Small intestine (tissue), 7 donors: Measurements from ENCODE around the gene IFT80. TPM values are rescaled to one million over a fixed set of nuclear protein-coding genes. Genes with fewer than 3 reads are reported as not detected.
A peak's percentile ranks its signal among the peaks of the same experiment; 100 is the strongest.

Experiments used
- DNase-seq, 2 donors: peaks; one replicate each; pipeline versions ENCODE4 v3.0.0 to v3.0.0-alpha.2; 2013
- FAIRE-seq: peaks from 2 replicates; lab custom pipeline; 2012; peaks lifted over from hg19 to GRCh38; lab: Jason Lieb, UNC
- H3K27ac ChIP-seq, 3 donors: one replicate each; pipeline ENCODE4 v1.5.1; 2013; ENCODE audit warnings: low read length in 2 of 3, mild to moderate bottlenecking in 2 of 3, control low read depth in 1 of 3, inconsistent platforms in 1 of 3, low read depth in 1 of 3, moderate library complexity in 1 of 3
- H3K27me3 ChIP-seq, 3 donors: one replicate each; pipeline ENCODE4 v1.6.1; 2013; ENCODE audit warnings: low read length in 3 of 3, inconsistent platforms in 1 of 3; ENCODE audit not compliant: control insufficient read depth in 3 of 3, insufficient read depth in 3 of 3
- H3K36me3 ChIP-seq, 3 donors: one replicate each; pipeline ENCODE4 v1.6.1; 2013; ENCODE audit warnings: low read length in 3 of 3, inconsistent platforms in 1 of 3, low read depth in 1 of 3, mild to moderate bottlenecking in 1 of 3, moderate library complexity in 1 of 3; ENCODE audit not compliant: control insufficient read depth in 3 of 3, insufficient read depth in 2 of 3
- H3K4me1 ChIP-seq, 3 donors: one replicate each; pipeline ENCODE4 v1.6.1; 2013; ENCODE audit warnings: low read length in 2 of 3, inconsistent platforms in 1 of 3, low read depth in 1 of 3, mild to moderate bottlenecking in 1 of 3, moderate library complexity in 1 of 3; ENCODE audit not compliant: control insufficient read depth in 3 of 3, insufficient read depth in 2 of 3
- H3K4me3 ChIP-seq, 3 donors: one replicate each; pipeline ENCODE4 v1.5.1; 2013; ENCODE audit warnings: low read length in 3 of 3, control low read depth in 1 of 3, inconsistent platforms in 1 of 3, low read depth in 1 of 3, mild to moderate bottlenecking in 1 of 3, moderate library complexity in 1 of 3
- H3K9me3 ChIP-seq, 2 donors: one replicate each; pipeline ENCODE4 v1.6.1; 2013; ENCODE audit warnings: low read depth in 1 of 2, low read length in 1 of 2; ENCODE audit not compliant: control insufficient read depth in 2 of 2, insufficient read depth in 1 of 2
- WGBS, 3 donors: extraction: QIAGEN DNeasy Blood & Tissue Kit; methylation state at CpG; one replicate each; pipeline ENCODE4 v1.1.7; 2013; 5-methylcytosine and 5-hydroxymethylcytosine counted together
- polyA plus RNA-seq, 4 donors: library from polyadenylated mRNA; stranded (reverse) in 3 of 4; unstranded in 1 of 4; fragments of 200-250 nt in 3 of 4; fragments of 120-200 nt in 1 of 4; gene quantifications; one replicate each; pipeline versions ENCODE4 v1.2.1 to v1.2.3, GENCODE V29; 2013
- donor health status: healthy with polysubstance abuse.
- donor health status: control.
- donor health status: control.
- donor health status: Bipolar disorder and iron deficiency.
- donor health status: healthy.

The IFT80 gene
- polyA plus RNA-seq, 4 donors = 3.8 to 24.1 (median 6.3) TPM

- FAIRE-seq = no peak
- no peak overlapping the region for H3K4me3 ChIP-seq
- no peaks in the 10 kb centered on the region for H3K36me3 ChIP-seq
Measured at GRCh38 chr3:160217675-160218074, 181.3 kb downstream of the IFT80 start.

GRCh38 chr3:160213191-160213590 lies 185.8 kb downstream of the IFT80 start:
- 77 to 85% (median 81%) methylated on average over 1 of the region's 1 CpG for WGBS, 3 donors
- FAIRE-seq (no peak), DNase-seq (no peak)
- Histone ChIP-seq H3K36me3 (no peaks in the 10 kb centered on the region), H3K4me3 (no peak overlapping the region), H3K27me3 (no peaks in the 10 kb centered on the region), H3K4me1 (no peaks in the 10 kb centered on the region), H3K9me3 (no peaks in the 10 kb centered on the region), H3K27ac (no peak overlapping the region)

More at GRCh38 chr3:160217675-160218074, 181.3 kb downstream of the IFT80 start:
- no peaks in the 10 kb centered on the region for H3K9me3 ChIP-seq
- no peak overlapping the region for H3K27ac ChIP-seq
- peaks cover 0 to 4% (median 0%) of the 10 kb centered on the region in 3 donors for H3K27me3 ChIP-seq
- no peak for DNase-seq
- WGBS, 3 donors = 74 to 82% (median 81%) methylated on average over 4 of the region's 4 CpGs
- H3K4me1 ChIP-seq = no peaks in the 10 kb centered on the region

- Histone ChIP-seq H3K27me3 (no peaks in the 10 kb centered on the region), H3K4me3 (no peak overlapping the region), H3K9me3 (no peaks in the 10 kb centered on the region), H3K4me1 (no peaks in the 10 kb centered on the region), H3K27ac (no peak overlapping the region), H3K36me3 (no peaks in the 10 kb centered on the region)
- no peak for FAIRE-seq
- peak; percentile 46 to 57 for DNase-seq
- WGBS, 3 donors = 39 to 60% (median 45%) methylated on average over 1 of the region's 1 CpG
Measured at GRCh38 chr3:160210799-160211221, 188.2 kb downstream of the IFT80 start.

GRCh38 chr3:160210341-160210740 lies 188.7 kb downstream of the IFT80 start:
- FAIRE-seq (no peak), DNase-seq (no peak)
- no peaks in the 10 kb centered on the region for H3K4me1 ChIP-seq
- H3K27ac ChIP-seq = no peak overlapping the region
- H3K9me3 ChIP-seq = no peaks in the 10 kb centered on the region
- no peaks in the 10 kb centered on the region for H3K27me3 ChIP-seq
- WGBS, 3 donors = 91 to 94% (median 94%) methylated on average over 1 of the region's 1 CpG
- no peaks in the 10 kb centered on the region for H3K36me3 ChIP-seq
- no peak overlapping the region for H3K4me3 ChIP-seq

Other genes starting within 250 kb of the IFT80 start
- under 1 TPM in 3 of 4 donors, not detected in 1; 0.54 to 0.92 (median 0.86) TPM for gene C3orf80, start 173.8 kb downstream of the IFT80 start, polyA plus RNA-seq
- 10 to 100 TPM; 17.0 to 57.2 (median 25.7) TPM for gene SMC4, start 425 bp upstream of the IFT80 start, polyA plus RNA-seq
- 10 to 100 TPM in 1 of 4 donors, 1 to 10 TPM in 1, under 1 TPM in 2; 0.54 to 12.2 (median 3.2) TPM for gene TRIM59, start 50.6 kb upstream of the IFT80 start, polyA plus RNA-seq
- gene KPNA4, start 166.3 kb upstream of the IFT80 start, polyA plus RNA-seq = 10 to 100 TPM; 12.7 to 21.9 (median 13.1) TPM